ENCODE results near the gene NPNT. TPM values are rescaled to one million over a fixed set of nuclear protein-coding genes. Genes with fewer than 3 reads are reported as not detected.

Gene NPNT
- total and polyA plus RNA-seq, 2 experiments from 2014 or later: not detected

DNA sequence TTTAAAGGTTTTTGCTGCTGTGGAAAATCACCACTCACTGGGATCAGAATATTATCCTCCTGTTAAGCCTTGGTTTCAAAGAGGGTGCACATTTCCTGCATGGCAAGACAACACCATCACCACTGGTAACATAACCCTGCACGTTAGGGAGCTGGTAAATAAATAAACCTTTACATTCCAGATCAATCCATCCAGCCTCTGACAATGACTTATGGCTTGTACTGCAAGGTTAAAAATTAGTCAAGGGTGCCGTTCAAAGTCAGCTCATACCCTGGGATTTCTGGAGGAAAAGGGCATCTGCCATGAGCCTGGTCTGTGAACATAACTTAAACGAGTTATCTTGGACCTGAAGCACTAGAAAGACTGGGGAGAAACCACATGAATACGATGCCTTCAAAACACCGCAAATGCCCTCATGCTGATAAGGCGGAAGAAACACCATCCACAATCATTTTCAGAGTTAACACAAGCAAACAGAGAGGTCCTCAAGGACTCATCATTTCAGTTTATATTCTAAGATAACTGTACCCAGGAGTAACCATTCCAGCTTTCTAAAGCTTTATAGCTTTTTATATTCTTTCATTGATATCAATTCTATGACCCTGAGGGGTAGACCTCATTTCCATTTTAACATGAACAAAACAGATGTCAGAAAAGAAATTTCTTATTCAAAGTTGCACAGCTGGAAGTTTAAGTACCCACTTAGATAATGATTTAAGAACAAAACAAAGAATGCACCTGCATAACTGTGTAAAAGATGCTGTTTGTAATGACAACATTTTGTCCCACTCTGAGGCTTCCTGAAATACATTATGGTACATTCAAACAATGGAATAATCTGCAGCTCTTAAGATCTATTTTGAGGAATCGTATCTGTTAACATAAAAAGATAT is 103.1 kb downstream of the NPNT start:
- Histone ChIP-seq H4K20me1 (ENCODE audit: insufficient read depth) (no peaks in the 10 kb centered on the region), H3K4me3 (no peak overlapping the region), H3K36me3 (ENCODE audit: low read depth) (no peaks in the 10 kb centered on the region), H3K9me2 (ENCODE audit: insufficient read depth) (no peaks in the 10 kb centered on the region), H3K27me3 (replicated peaks; ENCODE audit: insufficient read depth) (peaks cover 16% of the 10 kb centered on the region), H3K9ac (no peak overlapping the region), H3F3A (ENCODE audit: insufficient read depth) (no peaks in the 10 kb centered on the region), H2AFZ (no peak overlapping the region), H3K27ac (no peak overlapping the region), H3K79me2 (ENCODE audit: insufficient read depth) (no peaks in the 10 kb centered on the region), H3K4me1 (ENCODE audit: insufficient read depth) (no peaks in the 10 kb centered on the region), H3K9me3 (ENCODE audit: low read depth) (no peaks in the 10 kb centered on the region), H3K4me2 (ENCODE audit: unreplicated experiment) (no peak overlapping the region)
- in situ Hi-C loops (cut with MboI): no loop called here
- TF ChIP-seq EZH2phosphoT487 (IDR thresholded peaks at IDR 0.05; ENCODE audit: insufficient read depth, low read depth) (no peak), EZH2 (IDR thresholded peaks at IDR 0.05; ENCODE audit: insufficient read depth, poor library complexity, severe bottlenecking) (no peak)
- DNase-seq: no peak
- 46 to 53% methylated on average over 7 of the region's 7 CpGs for WGBS, 2 experiments (ENCODE audit: low coverage in 1 of 2, low lambda C conversion rate in 2 of 2, missing lambda C conversion rate in 2 of 2)

DNA sequence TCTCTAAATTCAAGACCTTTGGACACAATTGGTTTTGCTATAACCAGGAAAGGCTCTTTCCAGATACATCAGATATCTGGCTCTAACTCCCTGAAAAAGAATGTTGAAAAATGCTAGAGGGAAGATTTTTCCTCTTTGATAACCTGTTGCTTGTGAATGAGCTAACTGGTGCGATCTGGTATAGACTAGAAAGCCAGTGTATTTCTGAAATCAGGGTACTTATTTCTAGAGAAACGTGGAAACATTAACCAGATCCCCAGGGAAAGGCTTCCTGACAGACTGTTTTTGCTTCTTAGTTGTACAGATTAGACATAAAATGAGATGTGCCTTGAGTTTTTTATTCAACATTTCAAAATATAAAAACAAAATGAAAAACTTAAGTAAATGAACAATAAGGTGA is 107.7 kb downstream of the NPNT start:
- Histone ChIP-seq H3K9me3 (ENCODE audit: low read depth) (no peaks in the 10 kb centered on the region), H3K4me1 (ENCODE audit: insufficient read depth) (no peaks in the 10 kb centered on the region), H3K27ac (no peak overlapping the region), H2AFZ (no peak overlapping the region), H3K4me3 (no peak overlapping the region), H3K4me2 (ENCODE audit: unreplicated experiment) (no peak overlapping the region), H3K79me2 (ENCODE audit: insufficient read depth) (no peaks in the 10 kb centered on the region), H4K20me1 (ENCODE audit: insufficient read depth) (no peaks in the 10 kb centered on the region), H3K9ac (no peak overlapping the region), H3K36me3 (ENCODE audit: low read depth) (no peaks in the 10 kb centered on the region), H3K27me3 (replicated peaks; ENCODE audit: insufficient read depth) (0 out of 2 replicates have a peak, but pooled peaks cover 4% of the 10 kb centered on the region), H3K9me2 (ENCODE audit: insufficient read depth) (no peaks in the 10 kb centered on the region), H3F3A (ENCODE audit: insufficient read depth) (no peaks in the 10 kb centered on the region)
- in situ Hi-C loops (cut with MboI): no loop called here
- DNase-seq: no peak
- 27% methylated on average over 2 of the region's 2 CpGs for WGBS, 2 experiments (ENCODE audit: low coverage in 1 of 2, low lambda C conversion rate in 2 of 2, missing lambda C conversion rate in 2 of 2)
- no peak for TF ChIP-seq EZH2phosphoT487 (IDR thresholded peaks at IDR 0.05; ENCODE audit: insufficient read depth, low read depth)
- no peak for TF ChIP-seq EZH2 (IDR thresholded peaks at IDR 0.05; ENCODE audit: insufficient read depth, poor library complexity, severe bottlenecking)

DNA sequence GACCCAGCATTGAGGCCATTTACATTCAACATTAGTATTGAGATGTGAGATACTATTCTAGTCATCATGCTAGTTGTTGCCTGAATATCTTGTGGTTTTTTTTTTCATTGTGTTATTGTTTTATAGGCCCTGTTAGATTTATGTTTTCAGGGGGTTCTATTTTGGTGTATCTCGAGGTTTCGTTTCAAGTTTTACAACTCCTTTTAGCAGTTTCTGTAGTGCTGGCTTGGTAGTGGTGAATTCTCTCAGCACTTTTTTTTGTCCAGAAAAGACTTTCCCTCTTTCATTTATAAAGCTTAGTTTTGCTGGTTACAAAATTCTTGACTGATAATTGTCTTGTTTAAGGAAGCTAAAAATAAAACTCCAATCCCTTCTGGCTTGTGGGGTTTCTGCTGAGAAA is 115.5 kb downstream of the NPNT start:
- Histone ChIP-seq H3K4me2 (ENCODE audit: unreplicated experiment) (no peak overlapping the region), H3K9me3 (ENCODE audit: low read depth) (peaks cover 5% of the 10 kb centered on the region), H4K20me1 (ENCODE audit: insufficient read depth) (no peaks in the 10 kb centered on the region), H3K27me3 (replicated peaks; ENCODE audit: insufficient read depth) (no peaks in the 10 kb centered on the region), H3K9me2 (ENCODE audit: insufficient read depth) (no peaks in the 10 kb centered on the region), H3K27ac (no peak overlapping the region), H2AFZ (no peak overlapping the region), H3K9ac (no peak overlapping the region), H3K4me1 (ENCODE audit: insufficient read depth) (no peaks in the 10 kb centered on the region), H3K36me3 (ENCODE audit: low read depth) (no peaks in the 10 kb centered on the region), H3K4me3 (no peak overlapping the region), H3F3A (ENCODE audit: insufficient read depth) (no peaks in the 10 kb centered on the region), H3K79me2 (ENCODE audit: insufficient read depth) (no peaks in the 10 kb centered on the region)
- in situ Hi-C loops (cut with MboI): no loop called here
- DNase-seq: no peak
- TF ChIP-seq EZH2phosphoT487 (IDR thresholded peaks at IDR 0.05; ENCODE audit: insufficient read depth, low read depth) (no peak), EZH2 (IDR thresholded peaks at IDR 0.05; ENCODE audit: insufficient read depth, poor library complexity, severe bottlenecking) (no peak)
- 60 to 73% methylated on average over 2 of the region's 2 CpGs for WGBS, 2 experiments (ENCODE audit: low coverage in 1 of 2, low lambda C conversion rate in 2 of 2, missing lambda C conversion rate in 2 of 2)

DNA sequence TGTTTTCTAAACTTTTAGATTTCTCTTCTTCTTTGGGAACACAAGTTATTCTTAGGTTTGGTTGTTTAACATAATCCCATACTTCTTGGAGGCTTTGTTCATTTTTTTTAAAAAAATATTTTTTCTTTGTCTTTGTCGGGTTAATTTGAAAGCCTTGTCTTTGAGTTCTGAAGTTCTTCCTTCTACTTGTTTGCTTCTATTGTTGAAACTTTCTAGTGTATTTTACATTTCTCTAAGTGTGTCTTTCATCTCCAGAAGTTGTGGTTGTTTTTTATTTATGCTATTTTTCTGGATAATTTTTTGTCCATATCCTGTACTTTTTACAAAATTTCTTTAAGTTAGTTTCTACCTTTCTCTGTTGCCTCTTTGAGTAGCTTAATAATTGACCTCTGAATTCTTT is 116.1 kb downstream of the NPNT start:
- Histone ChIP-seq H2AFZ (no peak overlapping the region), H3K9me3 (ENCODE audit: low read depth) (peaks cover 5% of the 10 kb centered on the region), H3K4me1 (ENCODE audit: insufficient read depth) (no peaks in the 10 kb centered on the region), H4K20me1 (ENCODE audit: insufficient read depth) (no peaks in the 10 kb centered on the region), H3K36me3 (ENCODE audit: low read depth) (no peaks in the 10 kb centered on the region), H3K27me3 (replicated peaks; ENCODE audit: insufficient read depth) (no peaks in the 10 kb centered on the region), H3K4me3 (no peak overlapping the region), H3K9me2 (ENCODE audit: insufficient read depth) (no peaks in the 10 kb centered on the region), H3K9ac (no peak overlapping the region), H3K79me2 (ENCODE audit: insufficient read depth) (no peaks in the 10 kb centered on the region), H3K4me2 (ENCODE audit: unreplicated experiment) (no peak overlapping the region), H3K27ac (no peak overlapping the region), H3F3A (ENCODE audit: insufficient read depth) (no peaks in the 10 kb centered on the region)
- 80 to 82% methylated on average over 1 of the region's 1 CpG for WGBS, 2 experiments (ENCODE audit: low coverage in 1 of 2, low lambda C conversion rate in 2 of 2, missing lambda C conversion rate in 2 of 2)
- DNase-seq: no peak
- in situ Hi-C loops (cut with MboI): no loop called here
- no peak for TF ChIP-seq EZH2phosphoT487 (IDR thresholded peaks at IDR 0.05; ENCODE audit: insufficient read depth, low read depth)

Measured in GM23248 (cell line).